ENCODE data around the gene SH2D2A. TPM values are rescaled to one million over a fixed set of nuclear protein-coding genes. Genes with fewer than 3 reads are reported as not detected.

SH2D2A gene
- 10 to 100 TPM in 1 of 4 donors, 1 to 10 TPM in 2, not detected in 1; 2.7 to 13.5 (median 6.5) TPM for total RNA-seq

GRCh38 chr1:156816561-156817328, at the start of gene SH2D2A:
SH2D2A (minus strand) TSS chr1:156816848; CDS start chr1:156816708, 140 bp downstream.
- peak; percentile 51 to 64 for TF ChIP-seq POLR2A (IDR thresholded peaks at IDR 0.05)
- no peak for TF ChIP-seq CTCF (IDR thresholded peaks at IDR 0.05)
- Histone ChIP-seq H3K27me3 (no peaks in the 10 kb centered on the region), H3K4me3 (peak within 1 kb of the TSS; percentile 27 to 44 (median 38)), H3K27ac (peak within 1 kb of the TSS; percentile 73 to 93 (median 84)), H3K36me3 (no peaks in the 10 kb centered on the region), H3K9me3 (no peaks in the 10 kb centered on the region), H3K4me1 (peaks cover 0 to 23% (median 3%) of the 10 kb centered on the region in 4 donors)
- peak in 2 of 3 donors; percentile 88 to 94 for DNase-seq

GRCh38 chr1:156865865-156866248, 49.2 kb upstream of the SH2D2A start:
- Histone ChIP-seq H3K36me3 (no peaks in the 10 kb centered on the region), H3K4me3 (no peak overlapping the region), H3K27me3 (peaks cover 0 to 7% of the 10 kb centered on the region in 2 donors), H3K4me1 (peaks cover 0 to 5% (median 3%) of the 10 kb centered on the region in 4 donors), H3K27ac (no peak overlapping the region), H3K9me3 (no peaks in the 10 kb centered on the region)
- DNase-seq, result no peak
- TF ChIP-seq CTCF (IDR thresholded peaks at IDR 0.05) (no peak), POLR2A (IDR thresholded peaks at IDR 0.05) (no peak)

GRCh38 chr1:156865258-156865657, 48.6 kb upstream of the SH2D2A start:
- no peak overlapping the region for H3K4me3 ChIP-seq
- no peak overlapping the region for H3K27ac ChIP-seq
- H3K4me1 ChIP-seq, result peaks cover 0 to 11% (median 9%) of the 10 kb centered on the region in 4 donors
- no peak for DNase-seq
- TF ChIP-seq POLR2A (IDR thresholded peaks at IDR 0.05), result no peak
- TF ChIP-seq CTCF (IDR thresholded peaks at IDR 0.05), result no peak
- H3K27me3 ChIP-seq, result peaks cover 0 to 13% of the 10 kb centered on the region in 2 donors
- H3K36me3 ChIP-seq, result no peaks in the 10 kb centered on the region
- no peaks in the 10 kb centered on the region for H3K9me3 ChIP-seq

- H3K27me3 ChIP-seq, result peaks cover 0 to 16% of the 10 kb centered on the region in 2 donors
Observed at GRCh38 chr1:156864796-156865195, 48.1 kb upstream of the SH2D2A start.

GRCh38 chr1:156863631-156864030, 47.0 kb upstream of the SH2D2A start:
- no peak overlapping the region for H3K4me3 ChIP-seq
- no peaks in the 10 kb centered on the region for H3K9me3 ChIP-seq
- no peak for DNase-seq
- TF ChIP-seq CTCF (IDR thresholded peaks at IDR 0.05) (no peak), POLR2A (IDR thresholded peaks at IDR 0.05) (no peak)
- H3K36me3 ChIP-seq, result no peaks in the 10 kb centered on the region
- peaks cover 0 to 20% of the 10 kb centered on the region in 2 donors for H3K27me3 ChIP-seq
- H3K27ac ChIP-seq, result no peak overlapping the region
- H3K4me1 ChIP-seq, result peaks cover 0 to 26% (median 17%) of the 10 kb centered on the region in 4 donors

More at GRCh38 chr1:156864796-156865195, 48.1 kb upstream of the SH2D2A start:
- Histone ChIP-seq H3K4me1 (peaks cover 0 to 15% (median 14%) of the 10 kb centered on the region in 4 donors), H3K9me3 (no peaks in the 10 kb centered on the region), H3K27ac (no peak overlapping the region), H3K36me3 (no peaks in the 10 kb centered on the region), H3K4me3 (no peak overlapping the region)
- no peak for TF ChIP-seq CTCF (IDR thresholded peaks at IDR 0.05)
- no peak for TF ChIP-seq POLR2A (IDR thresholded peaks at IDR 0.05)
- DNase-seq, result no peak

Measured in Peyer's patch (tissue), 4 donors.